ENCODE measurements around the gene ZDHHC1.

Gene ZDHHC1

GRCh38 chr16:67413978-67414911 is 2.0 kb downstream of the ZDHHC1 start:
- no peak overlapping the region for H3K27ac ChIP-seq
- DNase-seq (ENCODE audit: low read depth, low spot score) = no peak

GRCh38 chr16:67412294-67412693 is 4.0 kb downstream of the ZDHHC1 start:
- H3K27ac ChIP-seq = no peak overlapping the region
- no peak for DNase-seq (ENCODE audit: low read depth, low spot score)

- DNase-seq (ENCODE audit: low read depth, low spot score) = no peak
- H3K27ac ChIP-seq = no peak overlapping the region
These were observed 4.9 kb downstream of the ZDHHC1 start for GRCh38 chr16:67411339-67411738.

GRCh38 chr16:67409631-67410030 is 6.6 kb downstream of the ZDHHC1 start:
- no peak for DNase-seq (ENCODE audit: low read depth, low spot score)
- H3K27ac ChIP-seq = peak overlapping the region; percentile 17

- H3K27ac ChIP-seq = peak overlapping the region; percentile 96
- no peak for DNase-seq (ENCODE audit: low read depth, low spot score)
These were observed 8.4 kb downstream of the ZDHHC1 start for GRCh38 chr16:67407788-67408452.

GRCh38 chr16:67407176-67407787 is 9.0 kb downstream of the ZDHHC1 start:
- no peak for DNase-seq (ENCODE audit: low read depth, low spot score)
- peak overlapping the region; percentile 96 for H3K27ac ChIP-seq

- peak overlapping the region; percentile 96 for H3K27ac ChIP-seq
- DNase-seq (ENCODE audit: low read depth, low spot score) = no peak
These were observed 9.9 kb downstream of the ZDHHC1 start for GRCh38 chr16:67406111-67406971.

GRCh38 chr16:67405336-67405735 is 10.9 kb downstream of the ZDHHC1 start:
- H3K27ac ChIP-seq = peak overlapping the region; percentile 96
- DNase-seq (ENCODE audit: low read depth, low spot score) = no peak

GRCh38 chr16:67404740-67405226 is 11.5 kb downstream of the ZDHHC1 start:
- DNase-seq (ENCODE audit: low read depth, low spot score) = peak; percentile 98
- H3K27ac ChIP-seq = peak overlapping the region; percentile 96

- DNase-seq (ENCODE audit: low read depth, low spot score) = no peak
- H3K27ac ChIP-seq = peak overlapping the region; percentile 96
These were observed 12.2 kb downstream of the ZDHHC1 start for GRCh38 chr16:67403976-67404555.

GRCh38 chr16:67400901-67401300 is 15.4 kb downstream of the ZDHHC1 start:
- no peak overlapping the region for H3K27ac ChIP-seq
- no peak for DNase-seq (ENCODE audit: low read depth, low spot score)

- H3K27ac ChIP-seq = no peak overlapping the region
- no peak for DNase-seq (ENCODE audit: low read depth, low spot score)
These were observed 16.2 kb downstream of the ZDHHC1 start for GRCh38 chr16:67399749-67400704.

GRCh38 chr16:67399218-67399733 is 17.0 kb downstream of the ZDHHC1 start:
- H3K27ac ChIP-seq = no peak overlapping the region

GRCh38 chr16:67398546-67399217 is 17.6 kb downstream of the ZDHHC1 start:
- H3K27ac ChIP-seq = no peak overlapping the region
- DNase-seq (ENCODE audit: low read depth, low spot score) = no peak

More at GRCh38 chr16:67399218-67399733, 17.0 kb downstream of the ZDHHC1 start:
- DNase-seq (ENCODE audit: low read depth, low spot score) = no peak

- no peak overlapping the region for H3K27ac ChIP-seq
- DNase-seq (ENCODE audit: low read depth, low spot score) = no peak
These were observed 18.3 kb downstream of the ZDHHC1 start for GRCh38 chr16:67397812-67398545.

- H3K27ac ChIP-seq = no peak overlapping the region
- no peak for DNase-seq (ENCODE audit: low read depth, low spot score)
These were observed 19.1 kb downstream of the ZDHHC1 start for GRCh38 chr16:67397036-67397801.

Measured in epithelial cell of prostate (primary cell).